Measurements from ENCODE around the gene GOLGA8F. TPM values are rescaled to one million over a fixed set of nuclear protein-coding genes. Genes with fewer than 3 reads are reported as not detected.
"Not testable (repeated sequence)": the region's sequence is repeated elsewhere in the genome, so short reads cannot be mapped to it uniquely, and the experiment has no call there.

GOLGA8F gene
- total and polyA plus RNA-seq, 2 donors (not counting 1 experiment from before 2014, with no cell fraction given) = 0.17 TPM; not detected in 1

DNA sequence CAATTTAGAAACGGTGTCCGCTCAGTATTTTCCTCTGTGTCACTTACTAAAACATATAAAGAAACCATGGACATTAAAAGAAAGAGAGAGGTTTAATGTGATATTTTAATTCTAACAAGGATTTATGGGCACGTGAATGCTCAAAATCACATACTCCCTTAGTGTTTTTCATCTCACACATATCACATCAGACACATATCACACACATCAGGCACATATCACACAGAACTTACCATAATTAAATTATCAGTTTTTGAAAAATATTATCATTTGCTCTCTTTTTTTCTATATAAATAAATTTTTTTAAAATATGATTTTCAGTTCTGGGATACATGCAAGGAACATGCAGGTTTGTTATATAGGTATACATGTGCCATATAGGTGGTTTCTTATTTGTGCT, 42.0 kb downstream of the GOLGA8F start:
- H2AFZ ChIP-seq (ENCODE audit: low read length); H3K27ac ChIP-seq (ENCODE audit: insufficient read depth, low read length); H3K9ac ChIP-seq (ENCODE audit: insufficient read depth, low read length); H3K79me2 ChIP-seq (ENCODE audit: control insufficient read depth, insufficient read depth, low read length); H3K27me3 ChIP-seq (ENCODE audit: control insufficient read depth, insufficient read depth, low read length); H3K4me3 ChIP-seq (replicated peaks in 1 of 4; ENCODE audit: control extremely low read depth in 1 of 4, insufficient read depth in 1 of 4, low read depth in 3 of 4, low read length in 4 of 4); H3K4me1 ChIP-seq (ENCODE audit: control insufficient read depth, extremely low read depth, insufficient read depth, low read length); H3K9me3 ChIP-seq (ENCODE audit: control insufficient read depth, insufficient read depth, low read depth, low read length); H4K20me1 ChIP-seq (ENCODE audit: control insufficient read depth, extremely low read depth, insufficient read depth, low read length); H3K4me2 ChIP-seq (ENCODE audit: extremely low read depth, insufficient read depth, low read length); H3K36me3 ChIP-seq (ENCODE audit: control insufficient read depth, insufficient read depth, low read length): not testable (repeated sequence)
- DNase-seq (ENCODE audit: low read depth in 2 of 2) = peak in 1 of 2 donors; percentile 0

DNA sequence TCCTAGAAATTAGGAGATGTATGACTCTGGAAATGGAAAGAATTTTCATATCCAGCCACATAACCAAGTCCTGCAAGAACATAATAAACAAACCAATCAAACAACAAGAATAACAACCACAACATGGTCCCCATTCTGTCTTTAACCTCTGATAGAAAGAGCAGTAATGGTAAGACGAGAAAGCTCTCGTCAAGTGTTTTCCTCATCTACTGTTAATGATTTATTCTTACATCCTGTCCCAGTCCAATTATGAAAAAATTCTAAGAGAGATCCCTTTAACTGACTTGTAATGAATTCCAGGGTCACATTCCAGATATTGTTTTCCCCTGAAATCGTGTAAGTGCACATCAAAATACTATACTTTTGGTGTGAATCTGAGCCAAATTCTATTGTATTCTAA, 57.1 kb downstream of the GOLGA8F start:
- not testable (repeated sequence) for H2AFZ ChIP-seq (ENCODE audit: low read length); H3K4me3 ChIP-seq (replicated peaks in 1 of 4; ENCODE audit: control extremely low read depth in 1 of 4, insufficient read depth in 1 of 4, low read depth in 3 of 4, low read length in 4 of 4); H3K9ac ChIP-seq (ENCODE audit: insufficient read depth, low read length); H3K4me1 ChIP-seq (ENCODE audit: control insufficient read depth, extremely low read depth, insufficient read depth, low read length); H3K9me3 ChIP-seq (ENCODE audit: control insufficient read depth, insufficient read depth, low read depth, low read length); H3K4me2 ChIP-seq (ENCODE audit: extremely low read depth, insufficient read depth, low read length); H3K27me3 ChIP-seq (ENCODE audit: control insufficient read depth, insufficient read depth, low read length); H4K20me1 ChIP-seq (ENCODE audit: control insufficient read depth, extremely low read depth, insufficient read depth, low read length); H3K79me2 ChIP-seq (ENCODE audit: control insufficient read depth, insufficient read depth, low read length); H3K27ac ChIP-seq (ENCODE audit: insufficient read depth, low read length); H3K36me3 ChIP-seq (ENCODE audit: control insufficient read depth, insufficient read depth, low read length); DNase-seq (ENCODE audit: low read depth in 2 of 2)

Other genes starting within 250 kb of the GOLGA8F start
- gene HERC2, start 56.5 kb upstream of the GOLGA8F start, total RNA-seq = 37.0 and 55.8 TPM in 2 replicates
- gene HERC2, start 56.5 kb upstream of the GOLGA8F start, polyA plus RNA-seq = 12.4 and 16.7 TPM in 2 replicates
- gene GOLGA6L24, start 20.6 kb upstream of the GOLGA8F start, total RNA-seq = not detected in 2 replicates
- not detected in 2 replicates for gene GOLGA6L24, start 20.6 kb upstream of the GOLGA8F start, polyA plus RNA-seq
- not detected in 2 replicates for gene GOLGA8G, start 154.3 kb downstream of the GOLGA8F start, total RNA-seq
- gene GOLGA8G, start 154.3 kb downstream of the GOLGA8F start, polyA plus RNA-seq = not detected in 2 replicates
- gene GOLGA6L25, start 174.9 kb downstream of the GOLGA8F start, total RNA-seq = not detected in 2 replicates
- not detected in 2 replicates for gene GOLGA6L25, start 174.9 kb downstream of the GOLGA8F start, polyA plus RNA-seq